NCI-H2196 treated with DMSO at 0.1 percent for 48 hours (cell line): ENCODE measurements around the gene OR52E5.

Experiments used
- DNase-seq: peaks from one replicate; lab custom pipeline; 2025; ENCODE audit not compliant: unreplicated experiment; lab: John Stamatoyannopoulos, UW

OR52E5 gene

GRCh38 chr11:5892908-5893307, at the start of gene OR52E5:
TSS of gene OR52E5 (plus strand) at chr11:5893208. CDS start at chr11:5900777, 7,569 bp downstream.
- DNase-seq = no peak

GRCh38 chr11:5846701-5847100, 46.3 kb upstream of the OR52E5 start:
- no peak for DNase-seq

GRCh38 chr11:5847711-5848110, 45.3 kb upstream of the OR52E5 start:
- no peak for DNase-seq

GRCh38 chr11:5851002-5851401, 42.0 kb upstream of the OR52E5 start:
- no peak for DNase-seq

GRCh38 chr11:5857590-5857989, 35.4 kb upstream of the OR52E5 start, which contains the start of gene OR52E8:
TSS of gene OR52E8 (minus strand) at chr11:5857690. CDS start at chr11:5857690, 0 bp downstream.
- no peak for DNase-seq

GRCh38 chr11:5865826-5866225, 27.2 kb upstream of the OR52E5 start:
- no peak for DNase-seq

- no peak for DNase-seq
These were observed 14.4 kb upstream of the OR52E5 start for GRCh38 chr11:5878564-5878963.

GRCh38 chr11:5880329-5880728, 12.7 kb upstream of the OR52E5 start, which contains the start of gene OR52E4:
TSS of gene OR52E4 (plus strand) at chr11:5880629. CDS start at chr11:5884293, 3,664 bp downstream.
- no peak for DNase-seq

GRCh38 chr11:5881756-5882155, 11.3 kb upstream of the OR52E5 start:
- DNase-seq = no peak

- no peak for DNase-seq
These were observed 5.8 kb upstream of the OR52E5 start for GRCh38 chr11:5887172-5887571.

- no peak for DNase-seq
These were observed 5.3 kb upstream of the OR52E5 start for GRCh38 chr11:5887661-5888060.

GRCh38 chr11:5891216-5891800, 1.7 kb upstream of the OR52E5 start:
- DNase-seq = no peak

- DNase-seq = no peak
These were observed 6.5 kb downstream of the OR52E5 start for GRCh38 chr11:5899534-5899933.

GRCh38 chr11:5910540-5910939, 17.5 kb downstream of the OR52E5 start:
- DNase-seq = no peak

GRCh38 chr11:5922749-5923426, 29.9 kb downstream of the OR52E5 start:
- DNase-seq = no peak

- no peak for DNase-seq
These were observed 30.4 kb downstream of the OR52E5 start for GRCh38 chr11:5923427-5923776.

GRCh38 chr11:5923794-5924193, 30.8 kb downstream of the OR52E5 start:
- DNase-seq = no peak

GRCh38 chr11:5928271-5928670, 35.3 kb downstream of the OR52E5 start:
- DNase-seq = no peak

GRCh38 chr11:5928811-5929210, 35.8 kb downstream of the OR52E5 start:
- no peak for DNase-seq

- no peak for DNase-seq
These were observed 36.8 kb downstream of the OR52E5 start for GRCh38 chr11:5929571-5930368.

- DNase-seq = no peak
These were observed 37.6 kb downstream of the OR52E5 start for GRCh38 chr11:5930614-5931013.

- DNase-seq = no peak
These were observed 38.1 kb downstream of the OR52E5 start for GRCh38 chr11:5931061-5931460.
